OCI-LY3 (cell line): Measurements from ENCODE around the gene PELO.

ENCODE experiments used
- H2AFZ ChIP-seq: fragments of 200-600, 300-600 bp; shearing (Covaris generic); 2 replicates; pipeline ENCODE4 v1.6.0; 2014; ENCODE audit warnings: antibody characterized with exemption, low read depth, low read length
- H3K27ac ChIP-seq: fragments of 200-600, 300-600 bp; sonication (generic); 2 replicates; pipeline ENCODE4 v1.5.1; 2014; ENCODE audit warnings: mild to moderate bottlenecking, low read length, moderate library complexity, mixed read lengths
- H3K27me3 ChIP-seq: fragments of 200-600, 300-600 bp; sonication (generic); 2 replicates; pipeline ENCODE4 v1.6.1; 2014; ENCODE audit warnings: low read depth, low read length, mixed read lengths
- H3K36me3 ChIP-seq: fragments of 200-600, 300-600 bp; sonication (generic); replicated peaks from 2 replicates; pipeline ENCODE3; 2014; ENCODE audit warnings: low read depth, low read length, mixed read lengths
- H3K4me1 ChIP-seq: fragments of 300-600, 200-600 bp; sonication (generic); 2 replicates; pipeline ENCODE4 v1.6.1; 2014; ENCODE audit warnings: low read length, mixed read lengths
- H3K4me2 ChIP-seq: fragments of 200-600, 300-600 bp; sonication (generic); 2 replicates; pipeline ENCODE4 v1.6.1; 2014; ENCODE audit warnings: low read length, mixed read lengths
- H3K4me3 ChIP-seq: fragments of 300-600, 200-600 bp; sonication (generic); 2 replicates; pipeline ENCODE4 v1.5.1; 2014; ENCODE audit warnings: antibody characterized with exemption, mild to moderate bottlenecking, low read length, moderate library complexity
- H3K79me2 ChIP-seq: fragments of 300-600, 200-600 bp; shearing (Covaris generic); 2 replicates; pipeline ENCODE4 v1.6.1; 2014; ENCODE audit warnings: mild to moderate bottlenecking, low read length, mixed read lengths
- H3K9ac ChIP-seq: fragments of 300-600, 200-600 bp; shearing (Covaris generic); 2 replicates; pipeline ENCODE4 v1.6.0; 2014; ENCODE audit warnings: mild to moderate bottlenecking, low read length, moderate library complexity
- H3K9me3 ChIP-seq: fragments of 200-600, 300-600 bp; shearing (Covaris generic); 2 replicates; pipeline ENCODE4 v1.6.1; 2014; ENCODE audit warnings: low read length, mixed read lengths; ENCODE audit not compliant: insufficient read depth
- H4K20me1 ChIP-seq: fragments of 200-600, 300-600 bp; sonication (generic); 2 replicates; pipeline ENCODE4 v1.6.1; 2016; ENCODE audit warnings: low read length, mixed read lengths; ENCODE audit not compliant: insufficient read depth
- EZH2phosphoT487 ChIP-seq: fragments of 200-600 bp; shearing (Covaris generic); IDR thresholded peaks from 2 replicates; pipeline ENCODE4 v1.6.1; 2018; ENCODE audit warnings: antibody characterized with exemption, mixed run types, low read depth
- TF ChIP-seq, protein P1 (sequence below): fragments of 200-600, 300-600 bp; sonication (generic); IDR thresholded peaks from 2 replicates; pipeline ENCODE4 v1.5.1; 2014; ENCODE audit warnings: antibody characterized with exemption, low read length, low read depth

The PELO gene

DNA sequence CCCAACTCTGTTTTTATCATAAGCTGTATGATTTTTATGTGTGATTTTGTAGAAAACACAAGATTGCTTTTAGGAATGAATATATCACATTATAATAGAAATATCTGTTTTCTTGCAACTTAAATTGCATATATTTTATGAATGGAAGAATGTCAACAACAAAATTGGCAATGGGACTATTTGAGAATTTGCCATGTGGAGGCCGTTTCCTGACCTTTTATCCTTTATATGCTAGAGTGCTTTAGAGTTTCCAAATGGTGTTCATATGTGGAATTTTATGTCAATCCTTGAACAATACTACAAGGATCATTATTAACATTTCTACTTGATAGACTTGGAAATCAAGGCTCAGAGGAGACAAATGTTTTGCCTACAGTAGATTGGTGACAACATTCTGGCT, 34.2 kb downstream of the PELO start:
- no peak overlapping the region for H3K4me2 ChIP-seq
- no peaks in the 10 kb centered on the region for H3K36me3 ChIP-seq
- no peaks in the 10 kb centered on the region for H3K79me2 ChIP-seq
- no peaks in the 10 kb centered on the region for H3K9me3 ChIP-seq
- H3K4me1 ChIP-seq: peaks cover 17% of the 10 kb centered on the region
- no peak overlapping the region for H3K9ac ChIP-seq
- no peaks in the 10 kb centered on the region for H3K27me3 ChIP-seq
- H2AFZ ChIP-seq: no peak overlapping the region
- no peak overlapping the region for H3K4me3 ChIP-seq
- no peak overlapping the region for H3K27ac ChIP-seq
- no peak for TF ChIP-seq EZH2phosphoT487
- TF ChIP-seq, protein P1, sequence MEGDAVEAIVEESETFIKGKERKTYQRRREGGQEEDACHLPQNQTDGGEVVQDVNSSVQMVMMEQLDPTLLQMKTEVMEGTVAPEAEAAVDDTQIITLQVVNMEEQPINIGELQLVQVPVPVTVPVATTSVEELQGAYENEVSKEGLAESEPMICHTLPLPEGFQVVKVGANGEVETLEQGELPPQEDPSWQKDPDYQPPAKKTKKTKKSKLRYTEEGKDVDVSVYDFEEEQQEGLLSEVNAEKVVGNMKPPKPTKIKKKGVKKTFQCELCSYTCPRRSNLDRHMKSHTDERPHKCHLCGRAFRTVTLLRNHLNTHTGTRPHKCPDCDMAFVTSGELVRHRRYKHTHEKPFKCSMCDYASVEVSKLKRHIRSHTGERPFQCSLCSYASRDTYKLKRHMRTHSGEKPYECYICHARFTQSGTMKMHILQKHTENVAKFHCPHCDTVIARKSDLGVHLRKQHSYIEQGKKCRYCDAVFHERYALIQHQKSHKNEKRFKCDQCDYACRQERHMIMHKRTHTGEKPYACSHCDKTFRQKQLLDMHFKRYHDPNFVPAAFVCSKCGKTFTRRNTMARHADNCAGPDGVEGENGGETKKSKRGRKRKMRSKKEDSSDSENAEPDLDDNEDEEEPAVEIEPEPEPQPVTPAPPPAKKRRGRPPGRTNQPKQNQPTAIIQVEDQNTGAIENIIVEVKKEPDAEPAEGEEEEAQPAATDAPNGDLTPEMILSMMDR: no peak
- no peaks in the 10 kb centered on the region for H4K20me1 ChIP-seq

DNA sequence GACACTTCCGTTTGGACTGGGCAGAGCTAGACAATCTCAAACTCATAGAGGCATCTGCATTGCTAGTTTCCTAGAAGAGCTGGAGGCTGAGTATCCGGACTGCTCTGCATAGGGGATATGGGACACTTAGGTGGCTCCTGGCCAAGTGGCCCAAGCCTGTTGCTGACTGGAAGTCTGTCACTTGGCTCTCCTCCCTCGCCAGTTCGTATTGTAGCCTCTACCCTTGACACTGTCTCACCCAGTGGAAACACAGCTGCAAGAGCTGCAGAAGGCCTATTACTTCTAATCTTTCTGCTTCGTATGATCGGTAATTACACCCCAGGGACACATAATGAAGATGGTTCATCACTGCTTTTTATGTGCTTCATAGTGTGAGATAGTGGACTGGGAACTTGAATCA, 34.7 kb downstream of the PELO start:
- Histone ChIP-seq H3K4me1 (peaks cover 17% of the 10 kb centered on the region), H3K36me3 (no peaks in the 10 kb centered on the region), H3K27me3 (no peaks in the 10 kb centered on the region), H3K79me2 (no peaks in the 10 kb centered on the region), H3K4me2 (no peak overlapping the region), H3K9me3 (no peaks in the 10 kb centered on the region), H3K27ac (no peak overlapping the region), H3K9ac (no peak overlapping the region), H3K4me3 (no peak overlapping the region), H2AFZ (no peak overlapping the region), H4K20me1 (no peaks in the 10 kb centered on the region)
- TF ChIP-seq EZH2phosphoT487: no peak
- TF ChIP-seq, protein P1: no peak

DNA sequence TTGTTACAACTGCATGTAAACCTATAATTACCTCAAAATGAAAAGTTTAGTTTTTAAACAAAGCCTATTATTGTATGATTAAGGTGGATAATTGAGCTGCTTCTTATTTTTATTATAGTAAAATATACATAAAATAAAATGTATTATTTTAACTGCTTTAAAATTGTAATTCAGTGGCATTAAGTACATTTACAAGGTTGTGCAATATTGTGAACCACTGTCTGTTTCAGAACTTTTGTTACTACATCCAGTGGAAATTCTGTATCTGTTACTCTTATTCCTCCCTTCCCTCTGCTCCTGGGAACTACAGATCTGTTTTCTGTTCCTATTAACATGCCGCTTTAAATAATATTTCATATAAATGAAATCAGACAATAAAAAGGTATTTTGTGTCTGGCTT, 37.1 kb downstream of the PELO start:
- H3K27me3 ChIP-seq: no peaks in the 10 kb centered on the region
- no peak overlapping the region for H2AFZ ChIP-seq
- H3K27ac ChIP-seq: no peak overlapping the region
- no peaks in the 10 kb centered on the region; the same call in 1 of the 2 replicates for H3K9me3 ChIP-seq
- H3K9ac ChIP-seq: no peak overlapping the region
- no peak overlapping the region for H3K4me3 ChIP-seq
- H3K36me3 ChIP-seq: peaks cover 7% of the 10 kb centered on the region
- TF ChIP-seq, protein P1: no peak
- TF ChIP-seq EZH2phosphoT487: no peak
- H3K4me1 ChIP-seq: peaks cover 17% of the 10 kb centered on the region
- H3K79me2 ChIP-seq: no peaks in the 10 kb centered on the region
- no peaks in the 10 kb centered on the region for H4K20me1 ChIP-seq
- H3K4me2 ChIP-seq: no peak overlapping the region

DNA sequence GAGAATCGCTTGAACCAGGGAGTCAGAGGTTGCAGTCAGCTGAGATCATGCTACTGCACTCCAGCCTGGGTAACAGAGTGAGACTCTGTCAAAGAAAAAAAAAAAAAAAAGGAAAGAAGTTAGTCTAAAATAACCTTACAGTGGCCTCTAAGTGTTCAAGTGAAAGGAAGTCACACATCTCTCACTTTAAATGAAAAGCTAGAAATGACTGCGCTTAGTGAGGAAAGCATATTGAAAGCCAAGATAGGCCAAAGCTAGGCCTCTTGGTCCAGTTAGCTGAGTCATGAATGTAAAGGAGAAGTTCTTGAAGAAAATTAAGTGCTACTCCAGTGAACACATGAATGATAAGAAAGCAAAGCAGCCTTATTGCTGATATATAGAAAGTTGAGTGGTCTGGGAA, 38.1 kb downstream of the PELO start:
- H4K20me1 ChIP-seq: no peaks in the 10 kb centered on the region
- H3K9me3 ChIP-seq: no peaks in the 10 kb centered on the region; the same call in 1 of the 2 replicates
- H3K27ac ChIP-seq: peak overlapping the region; percentile 65
- peak overlapping the region; percentile 46; the same call in 1 of the 2 replicates for H2AFZ ChIP-seq
- H3K4me2 ChIP-seq: peak overlapping the region; percentile 20
- no peak overlapping the region for H3K4me3 ChIP-seq
- no peak overlapping the region for H3K9ac ChIP-seq
- no peaks in the 10 kb centered on the region for H3K79me2 ChIP-seq
- TF ChIP-seq, protein P1: no peak
- no peak for TF ChIP-seq EZH2phosphoT487
- peaks cover 17% of the 10 kb centered on the region for H3K4me1 ChIP-seq
- peaks cover 7% of the 10 kb centered on the region for H3K36me3 ChIP-seq
- H3K27me3 ChIP-seq: no peaks in the 10 kb centered on the region
